ENCODE data around the gene RPL23. TPM values are rescaled to one million over a fixed set of nuclear protein-coding genes. Genes with fewer than 3 reads are reported as not detected.
A peak's percentile ranks its signal among the peaks of the same experiment; 100 is the strongest.

The RPL23 gene
- total RNA-seq, 2 donors from 2014 or later, result 1,230 to 1,505 TPM

- peak overlapping the region in 1 of 2 donors; percentile 9 for H3K4me3 Mint-ChIP-seq
- H3K4me1 Mint-ChIP-seq (ENCODE audit: low read depth), result peaks cover 70% of the 10 kb centered on the region
- ATAC-seq (replicated peaks in 1 of 2) (no peak), DNase-seq (no peak)
- no peaks in the 10 kb centered on the region for H3K9me3 Mint-ChIP-seq
- H3K27me3 Mint-ChIP-seq (ENCODE audit: low read depth), result no peaks in the 10 kb centered on the region
- H3K27ac Mint-ChIP-seq, result peak overlapping the region; percentile 88
- peaks cover 8 to 13% of the 10 kb centered on the region in 2 donors for H3K36me3 Mint-ChIP-seq (ENCODE audit: insufficient read depth in 2 of 2)
Observed at GRCh38 chr17:38892083-38892482, 38.6 kb upstream of the RPL23 start.

- H3K27ac Mint-ChIP-seq, result peak overlapping the region; percentile 88
- no peak for DNase-seq
- peaks cover 4 to 13% of the 10 kb centered on the region in 2 donors for H3K36me3 Mint-ChIP-seq (ENCODE audit: insufficient read depth in 2 of 2)
- peaks cover 73% of the 10 kb centered on the region for H3K4me1 Mint-ChIP-seq (ENCODE audit: low read depth)
- H3K4me3 Mint-ChIP-seq, result peak overlapping the region; percentile 9 to 27
- no peaks in the 10 kb centered on the region for H3K9me3 Mint-ChIP-seq
- ATAC-seq (replicated peaks in 1 of 2), result no peak
- H3K27me3 Mint-ChIP-seq (ENCODE audit: low read depth), result no peaks in the 10 kb centered on the region
Observed at GRCh38 chr17:38891441-38891840, 37.9 kb upstream of the RPL23 start.

DNA sequence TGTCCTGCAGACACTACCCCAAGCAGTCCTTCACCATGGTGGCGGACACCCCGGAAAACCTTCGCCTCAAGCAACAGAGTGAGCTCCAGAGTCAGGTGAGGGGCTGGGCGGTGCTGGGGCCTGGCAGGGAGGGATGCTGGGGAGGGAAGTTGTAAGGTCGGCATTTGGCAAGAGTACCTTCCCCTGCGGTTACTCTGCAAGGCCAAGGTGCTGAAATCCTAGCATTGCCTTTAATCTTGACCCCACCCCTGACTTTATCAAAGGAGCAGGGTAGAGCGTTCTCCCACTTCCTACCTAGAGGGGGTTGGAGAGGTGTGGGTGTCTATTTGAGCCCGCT is 36.9 kb upstream of the RPL23 start:
- H3K27ac Mint-ChIP-seq, result peak overlapping the region; percentile 89

GRCh38 chr17:38889745-38890409 is 36.4 kb upstream of the RPL23 start:
- Mint-ChIP-seq H3K9me3 (no peaks in the 10 kb centered on the region), H3K27ac (peak overlapping the region; percentile 89), H3K4me3 (peak overlapping the region; percentile 25 to 57), H3K27me3 (ENCODE audit: low read depth) (no peaks in the 10 kb centered on the region), H3K36me3 (ENCODE audit: insufficient read depth in 2 of 2) (peaks cover 4 to 14% of the 10 kb centered on the region in 2 donors), H3K4me1 (ENCODE audit: low read depth) (peaks cover 89% of the 10 kb centered on the region)
- no peak for ATAC-seq (replicated peaks in 1 of 2)
- no peak for DNase-seq

More for the DNA sequence above, 36.9 kb upstream of the RPL23 start:
- no peaks in the 10 kb centered on the region for H3K9me3 Mint-ChIP-seq
- H3K4me1 Mint-ChIP-seq (ENCODE audit: low read depth), result peaks cover 84% of the 10 kb centered on the region
- peaks cover 4 to 12% of the 10 kb centered on the region in 2 donors for H3K36me3 Mint-ChIP-seq (ENCODE audit: insufficient read depth in 2 of 2)
- peak overlapping the region; percentile 25 to 57 for H3K4me3 Mint-ChIP-seq
- ATAC-seq (replicated peaks in 1 of 2) (peak in 1 of 2 donors; percentile 4), DNase-seq (no peak)
- no peaks in the 10 kb centered on the region for H3K27me3 Mint-ChIP-seq (ENCODE audit: low read depth)

DNA sequence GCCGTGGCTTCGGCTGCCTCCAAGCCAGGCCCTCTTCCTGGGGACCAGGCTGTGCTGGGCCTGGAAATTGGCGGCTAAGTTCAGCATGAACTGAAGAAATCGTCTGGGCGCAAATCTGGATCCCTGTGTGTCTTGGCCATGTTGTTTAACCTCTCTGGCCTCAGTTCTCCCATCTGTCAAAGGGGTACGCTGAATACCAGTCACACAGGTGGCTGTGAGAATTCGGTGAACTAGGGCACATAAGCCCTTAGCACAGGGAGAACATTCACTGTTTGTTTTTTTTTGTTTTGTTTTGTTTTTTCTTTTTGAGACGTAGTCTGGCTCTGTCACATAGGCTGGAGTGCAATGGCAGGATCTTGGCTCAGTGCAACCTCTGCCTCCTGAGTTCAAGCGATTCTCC is 35.3 kb upstream of the RPL23 start:
- peaks cover 88% of the 10 kb centered on the region for H3K4me1 Mint-ChIP-seq (ENCODE audit: low read depth)
- ATAC-seq (replicated peaks in 1 of 2) (no peak), DNase-seq (no peak)
- H3K36me3 Mint-ChIP-seq (ENCODE audit: insufficient read depth in 2 of 2), result peaks cover 4 to 15% of the 10 kb centered on the region in 2 donors
- no peaks in the 10 kb centered on the region for H3K27me3 Mint-ChIP-seq (ENCODE audit: low read depth)
- peak overlapping the region; percentile 54 for H3K27ac Mint-ChIP-seq
- H3K4me3 Mint-ChIP-seq, result no peak overlapping the region
- H3K9me3 Mint-ChIP-seq, result no peaks in the 10 kb centered on the region

GRCh38 chr17:38886643-38887010 is 33.1 kb upstream of the RPL23 start:
- no peak overlapping the region for H3K4me3 Mint-ChIP-seq
- no peaks in the 10 kb centered on the region for H3K9me3 Mint-ChIP-seq
- H3K4me1 Mint-ChIP-seq (ENCODE audit: low read depth), result peaks cover 88% of the 10 kb centered on the region
- peaks cover 4 to 18% of the 10 kb centered on the region in 2 donors for H3K36me3 Mint-ChIP-seq (ENCODE audit: insufficient read depth in 2 of 2)
- H3K27ac Mint-ChIP-seq, result no peak overlapping the region
- no peaks in the 10 kb centered on the region for H3K27me3 Mint-ChIP-seq (ENCODE audit: low read depth)
- DNase-seq, result no peak
- no peak for ATAC-seq (replicated peaks in 1 of 2)

- Mint-ChIP-seq H3K4me3 (peak overlapping the region; percentile 24 to 46), H3K4me1 (ENCODE audit: low read depth) (peaks cover 89% of the 10 kb centered on the region), H3K27ac (peak overlapping the region; percentile 17)
Observed at GRCh38 chr17:38885728-38886642, 32.5 kb upstream of the RPL23 start.

GRCh38 chr17:38885044-38885727 is 31.7 kb upstream of the RPL23 start:
- Mint-ChIP-seq H3K27ac (peak overlapping the region; percentile 57), H3K4me3 (peak overlapping the region; percentile 24 to 46), H3K36me3 (ENCODE audit: insufficient read depth in 2 of 2) (peaks cover 5 to 23% of the 10 kb centered on the region in 2 donors), H3K27me3 (ENCODE audit: low read depth) (no peaks in the 10 kb centered on the region), H3K9me3 (no peaks in the 10 kb centered on the region), H3K4me1 (ENCODE audit: low read depth) (peaks cover 90% of the 10 kb centered on the region)
- ATAC-seq (replicated peaks in 1 of 2) (no peak), DNase-seq (no peak)

More at GRCh38 chr17:38885728-38886642, 32.5 kb upstream of the RPL23 start:
- no peaks in the 10 kb centered on the region for H3K27me3 Mint-ChIP-seq (ENCODE audit: low read depth)
- H3K9me3 Mint-ChIP-seq, result no peaks in the 10 kb centered on the region
- DNase-seq, result no peak
- H3K36me3 Mint-ChIP-seq (ENCODE audit: insufficient read depth in 2 of 2), result peaks cover 5 to 24% of the 10 kb centered on the region in 2 donors
- ATAC-seq (replicated peaks in 1 of 2), result no peak

DNA sequence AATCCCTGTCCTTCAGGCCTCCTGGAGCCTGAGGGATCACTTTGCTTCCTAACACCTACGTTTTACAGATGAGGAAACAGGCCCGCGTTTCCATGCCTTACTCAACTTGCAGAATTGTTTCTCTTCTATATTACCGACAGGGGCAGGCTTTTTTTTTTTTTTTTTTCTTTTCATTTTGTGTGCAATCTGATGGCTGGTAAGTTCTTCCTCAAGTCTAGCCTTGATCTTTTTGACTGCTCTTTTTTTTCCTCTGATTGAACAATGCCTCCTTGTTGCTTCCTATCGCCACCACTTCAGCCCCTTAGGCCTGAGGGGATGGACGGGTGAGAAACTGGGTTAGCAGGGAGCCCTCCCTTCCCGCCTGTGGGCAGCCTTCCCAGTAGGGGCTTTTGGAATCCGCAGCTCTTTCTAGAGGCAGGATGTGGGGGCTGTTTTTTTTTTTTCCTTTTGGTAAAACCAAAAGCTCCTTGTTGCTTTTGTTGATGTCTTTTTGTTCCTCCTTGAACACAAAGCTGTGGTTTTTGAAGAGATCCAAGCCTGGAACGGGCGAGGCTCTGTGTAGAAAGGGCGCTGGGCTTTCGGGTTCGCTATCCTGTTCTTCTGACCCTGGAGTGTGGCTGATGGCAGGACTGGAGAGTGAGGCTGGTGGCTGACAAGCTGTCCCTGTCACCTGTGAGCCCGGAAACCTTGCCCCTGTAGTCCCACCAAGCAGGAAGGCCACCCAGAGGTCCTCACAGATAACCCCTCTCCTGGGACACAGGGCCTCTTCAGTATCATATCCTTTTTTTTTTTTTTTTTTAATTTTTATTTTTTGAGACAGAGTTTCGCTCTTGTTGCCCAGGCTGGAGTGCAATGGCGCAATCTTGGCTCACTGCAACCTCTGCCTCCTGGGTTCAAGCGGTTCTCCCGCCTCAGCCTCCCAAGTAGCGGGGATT is 30.3 kb upstream of the RPL23 start:
- H3K27ac Mint-ChIP-seq, result peak overlapping the region; percentile 96
- H3K36me3 Mint-ChIP-seq (ENCODE audit: insufficient read depth in 2 of 2), result peaks cover 6 to 20% of the 10 kb centered on the region in 2 donors
- DNase-seq (no peak), ATAC-seq (replicated peaks in 1 of 2) (no peak)
- no peaks in the 10 kb centered on the region for H3K27me3 Mint-ChIP-seq (ENCODE audit: low read depth)
- H3K4me1 Mint-ChIP-seq (ENCODE audit: low read depth), result peaks cover 87% of the 10 kb centered on the region
- H3K4me3 Mint-ChIP-seq, result peak overlapping the region; percentile 63 to 80
- no peaks in the 10 kb centered on the region for H3K9me3 Mint-ChIP-seq

GRCh38 chr17:38882870-38883269 is 29.3 kb upstream of the RPL23 start:
- peaks cover 91% of the 10 kb centered on the region for H3K4me1 Mint-ChIP-seq (ENCODE audit: low read depth)
- DNase-seq, result no peak
- peak overlapping the region; percentile 83 for H3K27ac Mint-ChIP-seq
- H3K36me3 Mint-ChIP-seq (ENCODE audit: insufficient read depth in 2 of 2), result peaks cover 6 to 21% of the 10 kb centered on the region in 2 donors
- ATAC-seq (replicated peaks in 1 of 2), result no peak
- no peaks in the 10 kb centered on the region for H3K27me3 Mint-ChIP-seq (ENCODE audit: low read depth)
- no peaks in the 10 kb centered on the region for H3K9me3 Mint-ChIP-seq
- peak overlapping the region; percentile 63 to 80 for H3K4me3 Mint-ChIP-seq

GRCh38 chr17:38881600-38882191 is 28.2 kb upstream of the RPL23 start:
- H3K9me3 Mint-ChIP-seq, result no peaks in the 10 kb centered on the region
- peak; percentile 58 to 76 for DNase-seq
- peak overlapping the region; percentile 63 to 71 for H3K4me3 Mint-ChIP-seq
- H3K4me1 Mint-ChIP-seq (ENCODE audit: low read depth), result peaks cover 93% of the 10 kb centered on the region
- peak; percentile 65 to 79 for ATAC-seq (replicated peaks in 1 of 2)
- peaks cover 4 to 20% of the 10 kb centered on the region in 2 donors for H3K36me3 Mint-ChIP-seq (ENCODE audit: insufficient read depth in 2 of 2)
- H3K27ac Mint-ChIP-seq, result peak overlapping the region; percentile 83
- H3K27me3 Mint-ChIP-seq (ENCODE audit: low read depth), result no peaks in the 10 kb centered on the region

Measured in activated T-cell treated with anti-CD3 and anti-CD28 coated beads, Interleukin-2, amount 50 U/mL, for 72 hours (primary cell).